H54 (cell line): Measurements from ENCODE around the gene COG5.
"Not testable (repeated sequence)": the region's sequence is repeated elsewhere in the genome, so short reads cannot be mapped to it uniquely, and the experiment has no call there.

ENCODE experiments used
- DNase-seq: peaks from one replicate; pipeline ENCODE4 v3.0.0; 2011; ENCODE audit warnings: low spot score, mixed read lengths; ENCODE audit not compliant: insufficient read length
- FAIRE-seq: peaks from 3 replicates; lab custom pipeline; 2011; peaks lifted over from hg19 to GRCh38; lab: Jason Lieb, UNC
- POLR2A ChIP-seq: IDR thresholded peaks from 2 replicates; pipeline ENCODE4 v1.6.1; 2011; ENCODE audit warnings: low read depth, mild to moderate bottlenecking, low read length

The COG5 gene

DNA sequence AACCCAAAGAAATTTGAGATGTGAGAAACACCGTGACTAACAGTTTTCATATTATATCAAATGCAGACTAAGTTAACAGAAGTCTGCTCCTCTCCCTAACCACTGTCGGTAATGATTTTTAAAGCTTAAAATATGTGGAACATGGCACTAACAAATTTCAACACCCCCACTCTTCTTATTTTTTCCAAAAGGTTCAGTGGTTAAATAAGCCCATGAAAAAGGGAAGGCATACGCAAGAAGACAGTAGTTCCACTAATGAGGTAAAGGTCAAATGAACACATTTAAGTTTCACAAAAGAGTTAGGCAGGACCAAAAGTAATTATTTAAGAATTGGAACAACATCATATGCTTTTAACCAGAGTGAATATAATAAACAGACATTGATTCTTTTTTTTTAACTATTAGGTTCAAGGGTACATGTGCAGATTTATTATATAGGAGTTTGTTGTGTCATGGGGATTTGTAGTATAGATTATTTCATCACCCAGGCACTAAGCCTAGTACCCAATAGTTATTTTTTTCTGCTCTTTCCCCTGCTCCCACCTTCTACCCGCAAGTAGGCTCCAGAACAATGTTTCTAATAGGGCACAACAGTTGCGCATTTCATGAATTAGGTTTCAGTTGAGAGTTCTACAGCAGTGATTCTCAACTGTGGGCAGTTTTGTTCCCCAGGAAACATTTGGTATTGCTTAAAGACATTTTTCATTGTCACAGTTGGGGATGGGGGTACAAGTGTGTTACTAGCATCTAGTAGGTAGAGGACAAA, 315.0 kb downstream of the COG5 start:
- TF ChIP-seq POLR2A, result no peak
- FAIRE-seq (no peak), DNase-seq (no peak)

- not testable (repeated sequence) for DNase-seq, FAIRE-seq
Measured at GRCh38 chr7:107246836-107247235, 316.9 kb downstream of the COG5 start.

- DNase-seq, result no peak
- FAIRE-seq, result no peak
- no peak for TF ChIP-seq POLR2A
Measured at GRCh38 chr7:107244613-107245012, 319.1 kb downstream of the COG5 start.

- DNase-seq, result no peak
- TF ChIP-seq POLR2A, result no peak
- FAIRE-seq, result no peak
Measured at GRCh38 chr7:107242267-107242666, 321.5 kb downstream of the COG5 start.

DNA sequence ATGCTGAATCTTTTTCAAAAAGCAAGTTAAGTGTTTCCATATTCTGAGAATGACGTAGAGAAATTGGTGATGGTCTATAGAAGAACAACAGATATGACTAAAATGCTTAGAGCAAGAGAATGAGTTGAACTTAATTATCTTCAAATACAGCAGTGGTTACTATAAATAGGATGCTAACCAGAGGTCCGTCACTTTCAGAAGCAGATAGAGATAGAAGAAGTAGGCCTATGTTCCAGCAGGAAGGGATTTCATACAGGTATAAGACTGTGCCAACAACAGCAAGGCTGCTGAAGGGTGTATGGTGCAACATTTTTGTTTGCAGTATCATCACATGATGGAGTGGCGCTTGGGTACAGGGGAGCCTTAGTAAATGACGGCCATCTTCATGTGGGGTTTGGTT, 326.3 kb downstream of the COG5 start:
- no peak for TF ChIP-seq POLR2A
- FAIRE-seq, result no peak

GRCh38 chr7:107236862-107237261, 326.9 kb downstream of the COG5 start:
- DNase-seq, result no peak
- no peak for TF ChIP-seq POLR2A
- FAIRE-seq, result no peak

More for the DNA sequence above, 326.3 kb downstream of the COG5 start:
- DNase-seq, result no peak

GRCh38 chr7:107234436-107234835, 329.3 kb downstream of the COG5 start:
- DNase-seq, result no peak
- TF ChIP-seq POLR2A, result no peak
- no peak for FAIRE-seq

DNA sequence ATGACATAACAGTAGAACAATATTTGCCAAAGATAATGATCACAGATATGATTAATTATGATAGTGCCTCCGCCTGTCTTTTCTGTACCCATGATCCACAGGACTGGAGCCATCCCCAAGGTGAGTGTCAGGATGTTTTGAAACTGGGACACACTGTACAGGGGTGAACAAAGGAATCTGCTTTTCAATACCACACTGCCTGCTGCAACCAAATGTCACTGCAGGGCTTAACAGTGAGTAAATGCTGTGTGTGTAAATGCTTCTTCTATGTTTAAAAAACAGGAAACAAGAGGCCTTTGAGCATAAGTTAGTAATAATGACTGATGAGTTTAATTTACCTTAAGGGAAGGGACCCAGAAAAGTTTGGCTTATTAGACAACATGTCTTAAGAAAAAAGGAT, 329.7 kb downstream of the COG5 start:
- DNase-seq (no peak), FAIRE-seq (no peak)
- no peak for TF ChIP-seq POLR2A

- no peak for FAIRE-seq
- no peak for DNase-seq
- TF ChIP-seq POLR2A, result no peak
Measured at GRCh38 chr7:107233174-107233573, 330.5 kb downstream of the COG5 start.

DNA sequence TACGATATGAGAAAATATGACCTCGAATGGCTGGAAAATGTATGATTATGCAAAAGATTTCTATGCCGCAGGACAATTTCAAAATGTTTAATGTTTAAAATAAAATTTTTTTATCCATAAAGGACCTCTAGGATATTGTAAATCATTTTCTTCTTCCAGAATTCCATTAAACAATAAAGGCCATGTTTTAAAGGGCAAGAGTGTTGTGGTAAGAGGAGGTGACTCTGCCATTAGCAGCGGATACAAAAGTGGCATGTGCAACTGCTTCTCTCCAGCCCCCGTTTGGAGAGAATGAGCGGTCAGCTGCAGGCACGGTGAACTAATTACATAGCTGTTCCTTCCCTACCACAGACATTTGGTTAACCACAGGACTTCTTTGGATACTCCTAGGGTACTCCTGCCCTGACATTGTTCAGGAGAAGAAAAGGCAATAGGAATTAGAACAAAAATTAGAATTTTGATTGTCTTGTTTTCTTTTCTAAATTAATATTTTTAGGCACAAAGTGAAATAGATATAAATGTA, 331.1 kb downstream of the COG5 start:
- no peak for FAIRE-seq
- no peak for TF ChIP-seq POLR2A
- no peak for DNase-seq

- FAIRE-seq, result no peak
- no peak for DNase-seq
Measured at GRCh38 chr7:107230334-107230733, 333.4 kb downstream of the COG5 start.

GRCh38 chr7:107228291-107228690, 335.4 kb downstream of the COG5 start:
- no peak for TF ChIP-seq POLR2A
- DNase-seq (no peak), FAIRE-seq (no peak)

More at GRCh38 chr7:107230334-107230733, 333.4 kb downstream of the COG5 start:
- TF ChIP-seq POLR2A, result no peak

DNA sequence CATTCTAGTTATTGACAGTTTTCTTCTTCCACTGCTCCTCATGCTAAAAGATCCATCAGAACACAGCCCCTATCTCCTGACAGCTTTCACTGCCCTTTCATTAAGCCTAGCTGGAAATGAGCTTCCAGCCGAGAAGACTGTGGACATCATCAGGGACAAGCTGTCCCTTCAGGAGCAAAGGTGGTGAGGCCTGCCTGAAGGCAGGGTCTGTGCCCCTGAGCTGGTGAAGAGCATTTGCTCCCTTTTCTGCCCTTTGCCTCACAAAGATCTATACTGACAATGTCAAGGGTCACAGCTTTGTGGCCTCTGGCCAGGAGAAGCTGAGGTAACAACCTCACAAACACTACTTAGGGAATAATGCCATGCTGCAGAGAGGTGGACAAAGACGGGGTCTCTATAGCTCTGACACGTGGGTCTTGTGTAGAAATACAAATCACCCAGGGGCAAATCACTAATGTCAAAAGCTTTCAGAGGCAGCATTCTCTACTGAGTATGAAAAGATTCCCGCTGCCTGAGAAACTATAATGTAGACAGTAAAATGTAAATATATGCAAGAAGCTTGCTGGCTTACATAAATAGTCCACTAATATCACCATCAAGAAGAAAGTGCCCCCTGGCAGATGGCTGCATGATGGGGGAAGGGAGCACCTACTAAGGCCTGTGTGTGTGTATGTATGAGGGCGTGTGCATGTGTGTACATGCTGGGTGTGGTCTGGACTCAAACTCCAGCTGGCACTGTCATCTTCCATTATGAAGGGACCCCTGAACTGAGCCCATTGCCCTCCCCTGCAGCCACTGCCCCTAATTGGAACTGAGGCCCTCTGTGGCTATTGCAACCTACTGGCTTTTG, 339.1 kb downstream of the COG5 start:
- no peak for FAIRE-seq
- TF ChIP-seq POLR2A, result no peak
- DNase-seq, result no peak

DNA sequence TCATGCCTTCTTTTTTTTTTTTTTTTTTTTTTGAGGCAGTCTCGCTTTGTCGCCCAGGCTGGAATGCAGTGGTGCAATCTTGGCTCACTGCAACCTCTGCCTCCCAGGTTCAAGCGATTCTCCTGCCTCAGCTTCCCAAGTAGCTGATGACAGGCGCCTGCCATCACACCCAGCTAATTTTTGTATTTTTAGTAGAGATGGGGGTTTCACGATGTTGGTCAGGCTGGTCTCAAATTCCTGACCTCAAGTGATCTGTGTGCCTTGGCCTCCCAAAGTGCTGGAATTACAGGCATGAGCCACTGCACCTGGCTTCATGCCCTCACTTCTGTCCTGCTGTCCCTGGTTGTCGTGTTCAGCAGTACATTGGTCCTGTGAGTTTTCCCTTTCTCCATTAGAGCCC, 342.9 kb downstream of the COG5 start:
- not testable (repeated sequence) for FAIRE-seq, DNase-seq
